Measurements from ENCODE around the gene ADA. TPM values are rescaled to one million over a fixed set of nuclear protein-coding genes. Genes with fewer than 3 reads are reported as not detected.
"Not testable (repeated sequence)": the region's sequence is repeated elsewhere in the genome, so short reads cannot be mapped to it uniquely, and the experiment has no call there.

The ADA gene
- total RNA-seq, 1 donor from 2014 or later: 7.7 TPM

DNA sequence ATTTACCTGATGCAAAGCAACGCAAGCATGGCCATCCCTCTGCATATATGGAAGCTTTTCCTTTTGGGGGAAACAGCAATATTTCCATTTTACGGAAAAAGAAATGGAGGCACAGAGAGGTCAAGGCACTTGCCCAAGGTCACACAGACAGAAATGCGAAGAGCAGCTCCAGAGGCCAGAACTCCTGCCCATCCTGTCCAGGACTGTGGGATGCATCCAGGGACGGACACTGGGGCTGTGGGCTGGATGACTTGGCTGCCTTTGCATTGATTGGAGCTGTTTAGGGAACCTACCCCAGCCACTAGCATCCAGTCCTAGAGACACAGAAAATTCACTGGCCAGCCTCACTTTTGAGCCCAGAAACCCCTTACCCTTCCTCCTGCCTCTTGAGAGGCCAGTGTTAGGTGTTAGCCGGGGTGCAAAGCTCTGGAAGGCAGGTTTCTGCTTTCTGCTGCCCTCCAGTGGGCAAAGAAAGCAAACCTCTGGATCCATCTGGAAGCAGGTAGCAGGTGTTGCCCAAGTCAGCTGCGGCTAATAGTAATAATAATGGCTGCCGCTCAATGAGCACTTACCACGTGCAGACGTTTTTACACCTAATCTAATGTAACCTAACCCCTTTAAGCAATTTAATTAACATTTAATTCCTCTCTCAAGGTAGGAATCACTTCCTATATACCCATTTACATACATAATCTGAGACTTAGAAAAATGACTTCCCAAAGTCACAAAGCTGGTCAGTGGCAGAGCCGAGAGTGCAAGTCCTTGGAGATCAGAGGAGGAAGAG, 32.0 kb upstream of the ADA start:
- intact Hi-C loops (cut with DNase I): no loop called here
- DNase-seq (peak; percentile 57), ATAC-seq (peak; percentile 79 to 84)
- Histone ChIP-seq H3K9me3 (no peaks in the 10 kb centered on the region), H3K36me3 (no peaks in the 10 kb centered on the region), H3K27me3 (ENCODE audit: low read depth) (no peaks in the 10 kb centered on the region), H3K27ac (no peak overlapping the region), H3K4me3 (no peak overlapping the region), H3K4me1 (peaks cover 17% of the 10 kb centered on the region)
- TF ChIP-seq, protein P1, sequence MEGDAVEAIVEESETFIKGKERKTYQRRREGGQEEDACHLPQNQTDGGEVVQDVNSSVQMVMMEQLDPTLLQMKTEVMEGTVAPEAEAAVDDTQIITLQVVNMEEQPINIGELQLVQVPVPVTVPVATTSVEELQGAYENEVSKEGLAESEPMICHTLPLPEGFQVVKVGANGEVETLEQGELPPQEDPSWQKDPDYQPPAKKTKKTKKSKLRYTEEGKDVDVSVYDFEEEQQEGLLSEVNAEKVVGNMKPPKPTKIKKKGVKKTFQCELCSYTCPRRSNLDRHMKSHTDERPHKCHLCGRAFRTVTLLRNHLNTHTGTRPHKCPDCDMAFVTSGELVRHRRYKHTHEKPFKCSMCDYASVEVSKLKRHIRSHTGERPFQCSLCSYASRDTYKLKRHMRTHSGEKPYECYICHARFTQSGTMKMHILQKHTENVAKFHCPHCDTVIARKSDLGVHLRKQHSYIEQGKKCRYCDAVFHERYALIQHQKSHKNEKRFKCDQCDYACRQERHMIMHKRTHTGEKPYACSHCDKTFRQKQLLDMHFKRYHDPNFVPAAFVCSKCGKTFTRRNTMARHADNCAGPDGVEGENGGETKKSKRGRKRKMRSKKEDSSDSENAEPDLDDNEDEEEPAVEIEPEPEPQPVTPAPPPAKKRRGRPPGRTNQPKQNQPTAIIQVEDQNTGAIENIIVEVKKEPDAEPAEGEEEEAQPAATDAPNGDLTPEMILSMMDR (IDR thresholded peaks at IDR 0.05): peak; percentile 73

DNA sequence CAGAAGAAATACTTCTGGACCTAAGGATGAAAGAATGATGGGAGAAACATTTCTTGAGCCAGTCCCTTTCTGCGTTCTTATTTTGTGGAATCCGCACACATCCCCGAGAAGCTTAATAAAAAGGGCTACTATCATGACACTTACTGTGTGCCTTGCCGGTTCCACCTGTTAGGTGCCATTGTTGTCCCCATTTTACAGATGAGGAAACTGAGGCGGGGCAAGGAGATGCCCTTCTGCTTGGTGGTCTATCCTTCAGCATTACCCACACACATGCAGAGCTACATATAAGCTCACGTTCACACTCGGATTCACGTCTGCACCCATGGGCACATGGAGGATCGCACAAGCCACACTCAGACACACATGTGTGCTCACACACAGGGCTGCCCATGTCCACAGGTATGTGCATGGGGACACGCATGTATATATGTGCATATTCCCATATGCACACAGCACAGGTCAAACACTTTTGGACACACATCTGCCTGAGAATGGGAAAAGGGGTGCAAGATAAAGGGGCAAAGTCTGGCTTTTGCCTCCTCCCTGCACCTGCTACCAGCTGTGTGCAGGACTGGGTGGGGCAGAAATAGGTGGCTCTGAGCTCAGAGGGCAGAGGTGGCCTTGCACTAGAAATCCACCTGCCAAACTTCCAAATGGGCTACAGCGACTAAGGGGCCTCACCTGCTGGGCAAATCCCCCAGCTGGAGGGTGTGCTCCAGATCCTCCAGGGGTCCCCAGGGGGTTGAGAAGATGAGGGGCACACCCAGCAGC, 30.5 kb upstream of the ADA start:
- TF ChIP-seq, protein P1 (IDR thresholded peaks at IDR 0.05): no peak
- no peak for DNase-seq
- no peak for ATAC-seq
- Histone ChIP-seq H3K36me3 (no peaks in the 10 kb centered on the region), H3K27ac (no peak overlapping the region), H3K4me3 (no peak overlapping the region), H3K4me1 (peaks cover 17% of the 10 kb centered on the region), H3K27me3 (ENCODE audit: low read depth) (no peaks in the 10 kb centered on the region), H3K9me3 (no peaks in the 10 kb centered on the region)
- intact Hi-C loops (cut with DNase I): no loop called here

DNA sequence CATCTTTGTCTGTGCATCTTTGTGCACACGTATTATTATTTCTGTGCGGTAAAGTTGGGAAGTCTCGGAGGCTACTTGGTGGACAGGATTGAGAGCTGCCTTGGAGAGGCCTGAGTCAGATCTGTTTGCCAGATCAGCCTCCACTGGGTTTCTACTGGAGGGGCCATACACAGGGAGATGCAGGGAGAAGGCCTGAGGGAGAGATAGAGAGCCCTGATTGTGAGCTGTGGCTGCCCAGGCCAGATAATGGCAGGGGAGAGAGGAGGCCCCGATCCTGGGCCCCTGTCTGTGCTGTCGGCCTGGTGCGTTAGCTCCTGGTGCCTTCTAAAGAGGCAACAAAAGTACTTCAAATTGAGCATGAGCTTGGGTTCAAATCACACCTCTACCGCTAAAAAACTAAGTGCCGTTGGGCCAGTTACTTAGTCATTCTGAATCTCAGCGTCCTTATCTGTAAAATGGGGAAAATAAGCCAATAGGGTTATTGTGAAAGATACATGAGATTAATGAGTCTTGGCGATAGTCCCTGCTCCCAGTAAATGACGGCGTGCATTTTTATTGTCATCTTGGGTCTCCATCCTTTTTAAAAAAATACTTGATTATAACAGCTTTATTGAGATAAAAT, 27.6 kb upstream of the ADA start:
- Histone ChIP-seq H3K4me3 (no peak overlapping the region), H3K27ac (no peak overlapping the region), H3K36me3 (no peaks in the 10 kb centered on the region), H3K27me3 (ENCODE audit: low read depth) (no peaks in the 10 kb centered on the region), H3K4me1 (peaks cover 7% of the 10 kb centered on the region), H3K9me3 (no peaks in the 10 kb centered on the region)
- ATAC-seq (no peak), DNase-seq (no peak)
- intact Hi-C loops (cut with DNase I): no loop called here
- TF ChIP-seq, protein P1 (IDR thresholded peaks at IDR 0.05): no peak

DNA sequence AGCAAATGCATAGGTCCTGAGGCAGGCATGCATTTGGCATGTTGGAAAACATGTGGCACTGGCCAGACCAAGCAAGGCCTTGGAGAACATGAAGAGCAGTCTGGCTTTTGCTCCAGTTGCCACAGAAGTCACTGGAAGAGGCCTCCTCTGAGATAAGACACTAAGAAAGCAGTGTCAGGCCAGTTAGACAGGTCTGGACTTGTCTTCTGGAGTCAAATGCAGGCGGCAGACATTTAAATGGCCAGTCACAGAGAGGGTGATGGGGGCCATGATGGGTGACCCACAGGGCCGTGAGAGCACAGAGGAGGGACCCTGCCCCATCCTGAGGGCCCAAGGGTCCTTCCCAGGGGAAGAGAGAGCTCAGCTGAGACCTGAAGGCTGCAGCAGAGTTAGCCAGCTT, 26.7 kb upstream of the ADA start:
- no peak for ATAC-seq
- TF ChIP-seq, protein P1 (IDR thresholded peaks at IDR 0.05): no peak
- Histone ChIP-seq H3K9me3 (no peaks in the 10 kb centered on the region), H3K27ac (no peak overlapping the region), H3K4me3 (no peak overlapping the region), H3K36me3 (no peaks in the 10 kb centered on the region), H3K27me3 (ENCODE audit: low read depth) (no peaks in the 10 kb centered on the region), H3K4me1 (no peaks in the 10 kb centered on the region)
- DNase-seq: no peak
- intact Hi-C loops (cut with DNase I): no loop called here

DNA sequence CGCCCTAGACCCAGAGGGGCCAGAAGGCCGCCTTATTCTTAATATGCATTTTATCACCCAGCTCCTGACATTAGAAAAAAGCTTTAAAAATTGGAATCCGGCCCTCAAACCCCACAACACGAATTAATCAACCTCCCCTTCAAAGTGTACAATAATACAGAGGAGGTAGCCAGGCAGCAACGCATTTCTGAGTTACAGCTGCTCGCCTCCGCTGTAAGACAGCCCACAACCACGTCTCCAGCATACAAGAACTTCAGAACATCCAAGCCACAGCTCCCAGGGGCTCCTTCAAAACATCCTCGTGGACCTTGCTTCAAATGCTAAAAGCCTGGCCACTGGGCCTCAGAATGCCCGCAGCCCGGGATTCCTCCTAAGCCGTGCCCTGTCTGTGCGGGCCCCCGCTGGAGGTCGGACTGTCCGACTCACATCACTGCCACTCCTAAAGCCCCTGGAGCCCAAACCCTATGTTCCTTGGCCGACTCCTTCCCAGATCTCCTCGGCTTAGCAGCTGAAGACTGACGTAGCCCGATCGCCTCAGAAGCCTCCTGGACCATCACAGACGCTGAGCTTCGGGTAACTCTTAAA, 20.9 kb upstream of the ADA start:
- H3K4me3 ChIP-seq; H3K36me3 ChIP-seq; DNase-seq; H3K4me1 ChIP-seq; H3K27me3 ChIP-seq (ENCODE audit: low read depth); ATAC-seq; H3K9me3 ChIP-seq; H3K27ac ChIP-seq; intact Hi-C loops (cut with DNase I): not testable (repeated sequence)

DNA sequence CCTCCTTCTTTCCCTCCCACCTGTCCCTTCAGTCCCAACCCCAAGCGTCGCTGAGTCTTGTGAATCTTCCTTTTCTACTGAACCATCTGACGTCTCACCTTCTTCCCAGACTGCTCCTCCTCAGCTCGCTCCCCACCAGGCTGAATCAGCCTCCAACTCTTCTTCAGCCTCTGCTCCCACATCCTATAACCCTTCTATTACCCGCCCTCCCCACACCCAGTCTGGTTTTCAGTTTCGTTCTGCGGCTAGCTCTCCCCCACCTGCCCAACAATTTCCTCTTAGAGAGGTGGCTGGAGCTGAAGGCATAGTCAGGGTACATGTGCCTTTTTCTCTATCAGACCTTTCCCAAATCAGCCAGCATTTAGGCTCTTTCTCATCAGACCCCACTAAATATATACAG, 20.0 kb upstream of the ADA start:
- H3K4me1 ChIP-seq; H3K4me3 ChIP-seq; DNase-seq; ATAC-seq; H3K27ac ChIP-seq; intact Hi-C loops (cut with DNase I); H3K9me3 ChIP-seq; H3K27me3 ChIP-seq (ENCODE audit: low read depth); H3K36me3 ChIP-seq: not testable (repeated sequence)

DNA sequence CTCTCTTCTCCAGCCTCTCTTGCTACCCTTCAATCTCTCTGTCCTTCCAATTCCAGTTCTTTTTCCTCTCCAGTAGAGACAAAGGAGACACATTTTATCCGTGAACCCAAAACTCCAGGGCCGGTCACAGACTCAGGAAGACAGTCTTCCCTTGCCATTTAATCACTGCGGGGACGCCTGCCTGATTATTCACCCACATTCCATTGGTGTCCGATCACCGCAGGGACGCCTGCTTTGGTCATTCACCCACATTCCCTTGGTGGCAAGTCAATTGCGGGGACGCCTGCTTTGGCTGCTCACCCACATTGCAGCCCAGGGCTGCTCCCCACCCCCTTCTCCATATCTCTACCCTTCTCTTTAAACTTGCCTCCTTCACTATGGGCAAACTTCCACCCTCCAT, 19.4 kb upstream of the ADA start:
- intact Hi-C loops (cut with DNase I); H3K4me1 ChIP-seq; DNase-seq; H3K36me3 ChIP-seq; H3K9me3 ChIP-seq; H3K27me3 ChIP-seq (ENCODE audit: low read depth); H3K4me3 ChIP-seq; H3K27ac ChIP-seq; ATAC-seq: not testable (repeated sequence)

Measured in lower lobe of right lung (tissue), 2 donors.